ENCODE measurements around the gene MCTP1. TPM values are rescaled to one million over a fixed set of nuclear protein-coding genes. Genes with fewer than 3 reads are reported as not detected.
A peak's percentile ranks its signal among the peaks of the same experiment; 100 is the strongest.
"Not testable (repeated sequence)": the region's sequence is repeated elsewhere in the genome, so short reads cannot be mapped to it uniquely, and the experiment has no call there.

MCTP1 gene
- total and polyA plus RNA-seq, 2 donors: 5.9 to 20.2 TPM

DNA sequence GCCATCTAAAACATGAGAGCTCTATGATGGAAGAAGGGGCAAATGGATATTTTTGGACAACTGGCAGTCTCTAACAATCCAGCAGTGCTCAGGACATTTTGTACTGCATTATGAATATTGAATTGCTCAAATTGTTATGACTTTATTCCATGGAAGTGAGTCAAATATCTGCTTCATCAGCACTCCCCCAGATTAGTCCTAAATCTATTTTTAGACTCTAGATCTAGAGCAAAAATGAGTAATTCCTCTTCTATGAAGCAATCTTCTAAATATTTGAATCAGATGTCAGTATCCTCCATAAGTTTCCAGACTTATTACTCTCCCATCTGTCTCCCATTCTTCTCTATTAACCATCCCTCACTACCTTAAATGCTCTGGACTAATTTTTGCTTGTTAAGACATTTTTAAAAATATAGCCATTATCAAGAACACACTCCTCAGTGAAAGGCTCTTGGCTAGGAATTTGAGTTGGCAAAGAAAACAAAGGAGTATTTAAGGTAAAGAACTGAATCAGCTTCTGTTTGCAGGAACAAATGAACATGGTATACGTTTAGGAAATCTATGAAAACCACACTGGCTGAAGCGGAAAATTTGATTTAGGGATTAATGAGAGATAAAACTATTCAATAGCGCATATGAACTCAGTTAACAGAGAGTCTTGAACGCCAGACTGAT is 300.9 kb downstream of the MCTP1 start:
- H3K4me3 ChIP-seq (ENCODE audit: low read length in 2 of 2): no peak overlapping the region
- WGBS: 75% methylated on average over 4 of the region's 4 CpGs
- H3K27me3 ChIP-seq (ENCODE audit: control insufficient read depth in 2 of 2, insufficient read depth in 1 of 2, low read length in 1 of 2): no peaks in the 10 kb centered on the region
- no peaks in the 10 kb centered on the region for H3K9me3 ChIP-seq (ENCODE audit: control insufficient read depth in 2 of 2, insufficient read depth in 1 of 2, low read length in 1 of 2)
- no peak overlapping the region for H3K27ac ChIP-seq (ENCODE audit: low read depth in 1 of 2, low read length in 1 of 2)
- H3K36me3 ChIP-seq (ENCODE audit: control insufficient read depth in 2 of 2, insufficient read depth in 2 of 2, low read length in 1 of 2): no peaks in the 10 kb centered on the region
- DNase-seq (ENCODE audit: low read depth in 6 of 9, low spot score in 9 of 9): no peak
- no peaks in the 10 kb centered on the region for H3K4me1 ChIP-seq (ENCODE audit: control insufficient read depth in 2 of 2, insufficient read depth in 2 of 2, low read length in 2 of 2)

DNA sequence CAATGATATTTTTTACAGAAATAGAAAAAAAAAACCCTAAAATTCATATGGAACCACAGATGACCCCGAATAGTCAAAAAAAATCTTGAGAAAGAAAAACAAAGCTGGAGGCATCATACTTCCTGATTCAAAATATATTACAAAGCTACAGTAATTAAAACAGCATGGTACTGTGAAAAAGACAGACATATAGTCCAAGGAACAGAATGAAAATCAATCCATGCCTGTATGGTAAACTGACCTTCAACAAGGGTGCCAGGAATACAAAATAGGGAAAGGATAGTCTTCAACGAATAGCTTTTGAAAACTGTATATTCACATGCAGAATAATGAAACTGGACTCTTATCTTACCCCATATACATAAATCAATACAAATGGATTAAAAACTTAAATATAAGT is 307.5 kb downstream of the MCTP1 start:
- WGBS: 48% methylated on average over 2 of the region's 2 CpGs
- H3K9me3 ChIP-seq (ENCODE audit: control insufficient read depth in 2 of 2, insufficient read depth in 1 of 2, low read length in 1 of 2): no peaks in the 10 kb centered on the region
- no peak overlapping the region for H3K27ac ChIP-seq (ENCODE audit: low read depth in 1 of 2, low read length in 1 of 2)
- H3K4me1 ChIP-seq (ENCODE audit: control insufficient read depth in 2 of 2, insufficient read depth in 2 of 2, low read length in 2 of 2): no peaks in the 10 kb centered on the region
- no peaks in the 10 kb centered on the region for H3K36me3 ChIP-seq (ENCODE audit: control insufficient read depth in 2 of 2, insufficient read depth in 2 of 2, low read length in 1 of 2)
- H3K27me3 ChIP-seq (ENCODE audit: control insufficient read depth in 2 of 2, insufficient read depth in 1 of 2, low read length in 1 of 2): no peaks in the 10 kb centered on the region
- no peak overlapping the region for H3K4me3 ChIP-seq (ENCODE audit: low read length in 2 of 2)
- DNase-seq (ENCODE audit: low read depth in 6 of 9, low spot score in 9 of 9): no peak

DNA sequence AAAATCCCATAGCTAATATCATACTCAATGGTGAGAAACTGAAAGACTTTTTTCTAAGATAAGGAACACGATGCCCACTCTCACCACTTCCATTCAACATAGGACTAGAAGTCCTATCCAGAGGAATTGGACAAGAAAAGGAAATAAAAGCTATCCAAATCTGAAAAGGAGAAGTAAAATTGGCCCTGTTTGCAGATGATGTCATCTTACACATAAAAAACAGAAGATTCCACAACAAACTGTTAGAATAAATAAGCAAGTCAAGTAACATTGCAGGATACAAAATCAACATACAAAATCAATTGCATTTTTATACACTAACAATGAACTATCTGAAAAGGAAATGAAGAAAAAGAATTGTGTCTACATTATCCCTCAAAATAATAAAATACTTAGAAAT is 308.0 kb downstream of the MCTP1 start:
- DNase-seq (ENCODE audit: low read depth in 6 of 9, low spot score in 9 of 9): no peak
- Histone ChIP-seq H3K4me3 (ENCODE audit: low read length in 2 of 2) (no peak overlapping the region), H3K4me1 (ENCODE audit: control insufficient read depth in 2 of 2, insufficient read depth in 2 of 2, low read length in 2 of 2) (no peaks in the 10 kb centered on the region), H3K27ac (ENCODE audit: low read depth in 1 of 2, low read length in 1 of 2) (no peak overlapping the region), H3K9me3 (ENCODE audit: control insufficient read depth in 2 of 2, insufficient read depth in 1 of 2, low read length in 1 of 2) (no peaks in the 10 kb centered on the region), H3K27me3 (ENCODE audit: control insufficient read depth in 2 of 2, insufficient read depth in 1 of 2, low read length in 1 of 2) (no peaks in the 10 kb centered on the region), H3K36me3 (ENCODE audit: control insufficient read depth in 2 of 2, insufficient read depth in 2 of 2, low read length in 1 of 2) (no peaks in the 10 kb centered on the region)
- 96% methylated on average over 1 of the region's 1 CpG for WGBS

DNA sequence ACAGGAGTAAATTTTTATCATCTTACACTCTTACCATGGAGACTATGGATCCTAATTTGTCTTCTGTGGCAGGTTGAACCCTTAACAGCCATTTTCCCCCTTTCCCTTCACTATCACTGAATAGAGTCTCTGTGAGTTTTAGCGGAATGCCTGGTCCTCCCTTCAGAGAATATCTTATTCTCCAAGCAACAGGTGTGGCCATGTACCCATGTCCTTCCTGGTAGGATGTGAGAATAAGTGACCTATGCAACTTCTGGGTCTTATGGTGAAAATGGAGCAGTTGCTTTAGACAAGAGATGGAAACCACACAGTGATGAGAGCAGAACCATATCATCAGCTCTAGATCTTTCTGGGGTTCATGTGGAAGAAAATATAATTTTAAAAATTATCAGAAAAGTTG is 312.6 kb downstream of the MCTP1 start:
- H3K9me3 ChIP-seq (ENCODE audit: control insufficient read depth in 2 of 2, insufficient read depth in 1 of 2, low read length in 1 of 2): no peaks in the 10 kb centered on the region
- no peaks in the 10 kb centered on the region for H3K27me3 ChIP-seq (ENCODE audit: control insufficient read depth in 2 of 2, insufficient read depth in 1 of 2, low read length in 1 of 2)
- H3K4me3 ChIP-seq (ENCODE audit: low read length in 2 of 2): no peak overlapping the region
- no peaks in the 10 kb centered on the region for H3K36me3 ChIP-seq (ENCODE audit: control insufficient read depth in 2 of 2, insufficient read depth in 2 of 2, low read length in 1 of 2)
- no peak overlapping the region for H3K27ac ChIP-seq (ENCODE audit: low read depth in 1 of 2, low read length in 1 of 2)
- 98% methylated on average over 1 of the region's 1 CpG for WGBS
- H3K4me1 ChIP-seq (ENCODE audit: control insufficient read depth in 2 of 2, insufficient read depth in 2 of 2, low read length in 2 of 2): no peaks in the 10 kb centered on the region
- DNase-seq (ENCODE audit: low read depth in 6 of 9, low spot score in 9 of 9): no peak

DNA sequence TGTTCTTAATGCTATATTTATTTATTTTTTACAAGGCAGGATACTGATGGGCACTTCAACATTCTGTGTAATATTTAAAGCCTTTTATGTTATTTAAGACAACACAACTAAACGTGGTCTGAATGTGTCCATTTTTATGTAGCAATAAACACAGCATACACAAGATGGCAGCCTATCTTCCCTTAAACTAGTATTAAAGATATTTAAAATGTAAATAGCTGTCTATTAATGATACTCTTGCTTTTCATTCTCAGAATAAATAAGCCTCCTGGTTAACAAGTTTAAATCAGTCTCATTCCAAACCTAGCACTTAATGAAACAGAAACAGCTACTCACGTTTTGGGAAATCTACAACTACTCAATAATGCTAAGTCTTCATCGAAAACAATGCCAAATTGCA is 315.7 kb downstream of the MCTP1 start:
- Histone ChIP-seq H3K9me3 (ENCODE audit: control insufficient read depth in 2 of 2, insufficient read depth in 1 of 2, low read length in 1 of 2) (no peaks in the 10 kb centered on the region), H3K4me1 (ENCODE audit: control insufficient read depth in 2 of 2, insufficient read depth in 2 of 2, low read length in 2 of 2) (no peaks in the 10 kb centered on the region), H3K36me3 (ENCODE audit: control insufficient read depth in 2 of 2, insufficient read depth in 2 of 2, low read length in 1 of 2) (no peaks in the 10 kb centered on the region), H3K4me3 (ENCODE audit: low read length in 2 of 2) (no peak overlapping the region), H3K27ac (ENCODE audit: low read depth in 1 of 2, low read length in 1 of 2) (no peak overlapping the region), H3K27me3 (ENCODE audit: control insufficient read depth in 2 of 2, insufficient read depth in 1 of 2, low read length in 1 of 2) (no peaks in the 10 kb centered on the region)
- 35% methylated on average over 3 of the region's 3 CpGs for WGBS
- peak in 2 of 9 donors; percentile 2 to 13 for DNase-seq (ENCODE audit: low read depth in 6 of 9, low spot score in 9 of 9)

DNA sequence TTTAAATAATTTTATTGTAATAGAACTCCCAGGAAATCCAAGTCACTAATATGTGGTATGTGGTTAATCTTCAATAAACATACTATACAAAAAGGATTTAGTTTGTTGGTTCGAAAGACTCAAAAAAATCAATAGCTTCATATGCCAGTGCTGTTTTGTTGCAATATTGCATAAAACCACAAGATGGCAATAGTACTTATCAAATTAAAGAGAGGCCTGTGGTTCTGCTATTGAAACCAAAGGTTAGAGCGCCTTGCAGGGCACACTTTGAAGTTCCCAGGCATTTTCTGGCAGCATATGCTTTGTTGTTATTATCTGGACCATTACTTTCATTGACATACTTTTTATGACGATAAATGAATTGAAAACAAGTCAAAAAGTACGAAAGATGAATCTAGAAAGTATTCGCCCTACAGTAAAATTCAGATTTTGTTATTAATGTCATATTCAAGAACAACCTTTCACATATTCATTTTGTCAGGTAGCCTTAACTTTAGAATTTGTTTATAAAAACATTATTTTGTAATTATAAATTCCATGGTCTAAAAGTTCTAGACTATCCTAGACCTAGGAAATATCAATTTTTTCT is 316.3 kb downstream of the MCTP1 start:
- DNase-seq (ENCODE audit: low read depth in 6 of 9, low spot score in 9 of 9): peak; percentile 21 to 75 (median 52)
- WGBS: 47% methylated on average over 5 of the region's 5 CpGs
- Histone ChIP-seq H3K27me3 (ENCODE audit: control insufficient read depth in 2 of 2, insufficient read depth in 1 of 2, low read length in 1 of 2) (no peaks in the 10 kb centered on the region), H3K36me3 (ENCODE audit: control insufficient read depth in 2 of 2, insufficient read depth in 2 of 2, low read length in 1 of 2) (no peaks in the 10 kb centered on the region), H3K4me1 (ENCODE audit: control insufficient read depth in 2 of 2, insufficient read depth in 2 of 2, low read length in 2 of 2) (no peaks in the 10 kb centered on the region), H3K27ac (ENCODE audit: low read depth in 1 of 2, low read length in 1 of 2) (no peak overlapping the region), H3K9me3 (ENCODE audit: control insufficient read depth in 2 of 2, insufficient read depth in 1 of 2, low read length in 1 of 2) (no peaks in the 10 kb centered on the region), H3K4me3 (ENCODE audit: low read length in 2 of 2) (no peak overlapping the region)

DNA sequence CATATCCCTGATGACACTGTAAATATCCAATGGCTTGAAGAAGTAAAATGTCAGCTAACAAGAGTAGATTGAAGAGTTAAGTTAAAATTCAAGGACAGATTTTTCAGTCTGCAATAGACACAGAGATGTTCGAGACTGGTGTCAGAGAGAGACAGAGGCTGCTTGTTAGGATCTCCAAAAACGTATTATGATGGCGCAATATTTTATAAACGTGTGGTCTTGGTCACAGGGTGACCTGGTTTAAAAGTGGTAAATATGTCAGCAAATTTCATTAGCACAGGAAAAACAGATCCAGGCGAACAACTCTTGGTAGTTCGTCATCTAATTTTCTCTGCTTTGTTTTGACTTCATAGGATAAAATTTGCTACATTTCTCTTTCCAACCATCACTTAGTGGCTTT is 317.4 kb downstream of the MCTP1 start:
- Histone ChIP-seq H3K4me1 (ENCODE audit: control insufficient read depth in 2 of 2, insufficient read depth in 2 of 2, low read length in 2 of 2) (no peaks in the 10 kb centered on the region), H3K27me3 (ENCODE audit: control insufficient read depth in 2 of 2, insufficient read depth in 1 of 2, low read length in 1 of 2) (no peaks in the 10 kb centered on the region), H3K27ac (ENCODE audit: low read depth in 1 of 2, low read length in 1 of 2) (no peak overlapping the region), H3K9me3 (ENCODE audit: control insufficient read depth in 2 of 2, insufficient read depth in 1 of 2, low read length in 1 of 2) (no peaks in the 10 kb centered on the region), H3K4me3 (ENCODE audit: low read length in 2 of 2) (no peak overlapping the region), H3K36me3 (ENCODE audit: control insufficient read depth in 2 of 2, insufficient read depth in 2 of 2, low read length in 1 of 2) (no peaks in the 10 kb centered on the region)
- 98% methylated on average over 6 of the region's 6 CpGs for WGBS
- no peak for DNase-seq (ENCODE audit: low read depth in 6 of 9, low spot score in 9 of 9)

DNA sequence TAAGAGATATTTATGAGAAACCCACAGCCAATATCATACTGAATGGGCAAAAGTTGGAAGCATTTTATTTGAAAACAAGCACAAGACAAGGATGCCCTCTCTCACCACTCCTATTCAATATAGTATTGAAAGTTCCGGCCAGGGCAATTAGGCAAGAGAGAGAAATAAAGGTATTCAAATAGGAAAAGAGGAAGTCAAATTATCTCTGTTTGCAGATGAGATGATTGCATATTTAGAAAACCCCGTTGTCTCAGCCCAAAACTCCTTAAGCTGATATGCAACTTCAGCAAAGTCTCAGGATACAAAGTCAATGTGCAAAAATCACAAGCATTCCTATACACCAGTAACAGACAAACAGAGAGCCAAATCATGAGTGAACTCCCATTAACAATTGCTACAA is 325.6 kb downstream of the MCTP1 start:
- not testable (repeated sequence) for H3K36me3 ChIP-seq (ENCODE audit: control insufficient read depth in 2 of 2, insufficient read depth in 2 of 2, low read length in 1 of 2); H3K4me3 ChIP-seq (ENCODE audit: low read length in 2 of 2); H3K4me1 ChIP-seq (ENCODE audit: control insufficient read depth in 2 of 2, insufficient read depth in 2 of 2, low read length in 2 of 2); DNase-seq (ENCODE audit: low read depth in 6 of 9, low spot score in 9 of 9); H3K9me3 ChIP-seq (ENCODE audit: control insufficient read depth in 2 of 2, insufficient read depth in 1 of 2, low read length in 1 of 2); H3K27me3 ChIP-seq (ENCODE audit: control insufficient read depth in 2 of 2, insufficient read depth in 1 of 2, low read length in 1 of 2); H3K27ac ChIP-seq (ENCODE audit: low read depth in 1 of 2, low read length in 1 of 2)
- 89% methylated on average over 2 of the region's 2 CpGs for WGBS

DNA sequence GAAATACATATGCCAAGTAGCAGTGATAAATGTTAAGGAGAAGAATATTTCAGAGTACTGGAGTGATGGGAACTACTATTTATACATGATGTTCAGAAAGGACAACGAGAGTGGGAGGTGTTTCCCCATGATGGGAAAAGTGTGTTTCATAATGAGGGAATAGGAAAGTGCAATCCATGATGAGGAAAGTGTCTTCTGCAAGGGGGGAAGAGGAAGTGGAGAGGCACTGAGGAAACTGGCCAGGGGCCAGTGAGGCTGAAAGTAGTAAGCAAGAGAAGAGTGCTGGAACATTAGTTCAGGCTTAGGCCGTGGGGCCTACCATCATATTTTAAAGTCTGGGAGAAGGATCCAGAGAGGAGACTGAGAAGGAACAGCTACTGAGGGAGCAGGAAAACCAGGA is 339.2 kb downstream of the MCTP1 start:
- Histone ChIP-seq H3K4me1 (ENCODE audit: control insufficient read depth in 2 of 2, insufficient read depth in 2 of 2, low read length in 2 of 2) (no peaks in the 10 kb centered on the region), H3K4me3 (ENCODE audit: low read length in 2 of 2) (no peak overlapping the region), H3K27ac (ENCODE audit: low read depth in 1 of 2, low read length in 1 of 2) (no peak overlapping the region), H3K36me3 (ENCODE audit: control insufficient read depth in 2 of 2, insufficient read depth in 2 of 2, low read length in 1 of 2) (no peaks in the 10 kb centered on the region), H3K9me3 (ENCODE audit: control insufficient read depth in 2 of 2, insufficient read depth in 1 of 2, low read length in 1 of 2) (no peaks in the 10 kb centered on the region), H3K27me3 (ENCODE audit: control insufficient read depth in 2 of 2, insufficient read depth in 1 of 2, low read length in 1 of 2) (no peaks in the 10 kb centered on the region)
- WGBS: 94% methylated on average over 2 of the region's 2 CpGs
- no peak for DNase-seq (ENCODE audit: low read depth in 6 of 9, low spot score in 9 of 9)
